AG04450 (cell line): ENCODE data around the gene SLC22A16. TPM values are rescaled to one million over a fixed set of nuclear protein-coding genes. Genes with fewer than 3 reads are reported as not detected.

Experiments
- CTCF ChIA-PET: fragments of 300-600, 350-600 bp; formaldehyde crosslinking; extraction: SDS; loops from one replicate; lab custom pipeline; 2022; ENCODE audit warnings: antibody characterized with exemption, inconsistent platforms; lab: Charles Lee
- POLR2A ChIA-PET: fragments of 350-600 bp; formaldehyde crosslinking; extraction: SDS; loops from one replicate; lab custom pipeline; 2021; ENCODE audit warnings: antibody characterized with exemption, inconsistent platforms; lab: Yijun Ruan, JAX
- DNase-seq: peaks from one replicate; pipeline ENCODE4 v3.0.0-alpha.2; 2011; ENCODE audit warnings: low read depth, low spot score
- H3K27ac ChIP-seq: one replicate; pipeline ENCODE4 v1.5.1; 2012; ENCODE audit warnings: low read depth, low read length, control low read depth
- H3K27me3 ChIP-seq: one replicate; pipeline ENCODE4 v1.6.0; 2012; ENCODE audit warnings: low read length; ENCODE audit not compliant: control insufficient read depth, insufficient read depth
- H3K4me3 ChIP-seq: 2 replicates; pipeline ENCODE4 v1.5.1; 2011; ENCODE audit warnings: mild to moderate bottlenecking, low read depth, low read length, control low read depth
- H3K9me3 ChIP-seq: 2 replicates; pipeline ENCODE4 v1.5.1; 2012; ENCODE audit warnings: low read length; ENCODE audit not compliant: control insufficient read depth, insufficient read depth
- CTCF ChIP-seq: IDR thresholded peaks from 2 replicates; pipeline ENCODE4 v1.5.1; 2011; ENCODE audit warnings: low read depth, low read length, control low read depth, inconsistent platforms
- polyA plus RNA-seq: library from polyadenylated mRNA; depleted of rRNA; stranded (reverse); fragments of >200 nt; gene quantifications from 2 replicates; pipeline ENCODE4 v1.2.3, GENCODE V29; 2011

The SLC22A16 gene
- polyA plus RNA-seq, 1 experiment: 0.12 TPM

DNA sequence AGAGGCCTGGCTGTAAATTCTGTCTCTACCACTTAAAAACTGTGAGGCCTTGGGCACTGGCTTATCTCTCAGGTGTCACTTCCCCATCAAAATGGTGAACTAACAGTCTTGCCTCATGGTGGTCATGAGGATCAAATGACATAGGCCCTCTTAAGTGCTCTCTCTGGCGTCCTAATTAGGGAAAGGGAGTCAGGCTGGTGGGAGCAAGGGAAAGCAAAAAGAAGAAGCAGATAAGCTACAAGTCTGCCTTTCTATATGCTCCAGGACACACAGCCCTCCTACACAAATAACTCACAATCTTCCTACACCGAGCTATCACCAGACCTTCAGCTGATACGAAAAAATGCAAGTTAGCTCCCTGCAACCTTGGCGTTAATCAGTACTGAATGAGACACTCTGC, 19.5 kb upstream of the SLC22A16 start:
- Histone ChIP-seq H3K4me3 (no peak overlapping the region), H3K9me3 (no peaks in the 10 kb centered on the region; the same call in 1 of the 2 replicates), H3K27ac (no peak overlapping the region), H3K27me3 (peaks cover 8% of the 10 kb centered on the region)
- POLR2A ChIA-PET: no interaction called here
- CTCF ChIA-PET: no interaction called here
- DNase-seq: no peak
- no peak for TF ChIP-seq CTCF

- Histone ChIP-seq H3K27me3 (peaks cover 2% of the 10 kb centered on the region), H3K9me3 (no peaks in the 10 kb centered on the region), H3K27ac (no peak overlapping the region), H3K4me3 (no peak overlapping the region)
- no peak for TF ChIP-seq CTCF
- ChIA-PET POLR2A (no interaction called here), CTCF (no interaction called here)
- DNase-seq: no peak
Measured at GRCh38 chr6:110493253-110493800, 16.9 kb upstream of the SLC22A16 start.

DNA sequence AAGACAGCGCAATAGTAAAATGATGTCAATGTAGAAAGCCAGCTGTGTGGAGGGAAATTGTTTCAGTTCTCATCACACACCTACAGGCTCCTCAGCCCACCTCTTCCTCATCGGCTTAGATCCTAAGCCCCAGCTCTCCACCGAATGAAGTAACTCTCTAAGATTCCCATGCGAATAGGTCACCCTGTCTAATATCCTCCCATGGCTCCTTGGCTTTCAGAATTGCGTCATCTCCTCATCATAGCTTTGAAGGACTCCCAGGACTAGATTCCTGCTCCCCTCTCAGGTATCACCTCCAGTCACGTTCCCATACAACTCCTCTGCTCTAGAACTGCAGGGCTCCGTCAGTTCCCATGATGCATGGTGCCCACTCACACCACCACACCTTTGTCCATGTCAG, 16.2 kb upstream of the SLC22A16 start:
- TF ChIP-seq CTCF: no peak
- no peak for DNase-seq
- Histone ChIP-seq H3K9me3 (no peaks in the 10 kb centered on the region), H3K27me3 (peaks cover 2% of the 10 kb centered on the region), H3K27ac (no peak overlapping the region), H3K4me3 (no peak overlapping the region)
- ChIA-PET CTCF (no interaction called here), POLR2A (interaction anchor here (1.3 kb wide), 1 partner anchor 382 kb away, joined by 4 read pairs; the partner anchor contains the start of gene AMD1)

DNA sequence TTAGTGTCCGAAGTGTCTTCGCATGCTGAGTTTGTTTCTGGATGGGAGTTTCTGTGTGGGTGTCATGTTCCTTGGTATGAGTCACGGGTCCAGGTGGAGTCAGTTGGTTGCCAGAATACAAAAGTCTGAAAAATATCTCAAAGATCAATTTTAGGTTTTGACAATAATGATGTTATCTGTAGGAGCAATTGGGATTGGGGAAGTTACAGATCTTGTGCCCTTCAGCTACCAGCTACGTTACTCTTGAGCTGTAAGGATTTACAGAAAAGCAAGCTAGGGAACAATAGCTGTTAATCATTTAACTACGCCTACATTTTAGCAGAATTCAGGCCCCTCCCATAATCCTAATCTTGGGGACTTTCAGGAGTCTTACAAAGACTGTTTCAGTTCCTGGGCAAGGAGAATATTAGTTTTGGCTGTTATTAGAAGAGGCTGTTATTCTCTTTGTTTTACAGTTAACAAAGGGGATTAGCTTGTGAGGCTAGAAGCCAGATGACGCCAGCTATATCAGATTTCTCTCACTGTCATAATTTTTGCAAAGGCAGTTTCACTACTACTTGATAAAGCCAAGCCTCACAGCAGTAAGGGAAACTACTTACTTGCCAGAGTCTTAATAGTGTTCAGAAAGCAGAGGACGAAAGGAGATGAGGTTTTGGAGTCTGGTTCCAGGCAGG, 15.4 kb upstream of the SLC22A16 start:
- CTCF ChIA-PET: no interaction called here

More for the DNA sequence above, 15.4 kb upstream of the SLC22A16 start:
- no peaks in the 10 kb centered on the region for H3K9me3 ChIP-seq
- POLR2A ChIA-PET: interaction anchor here (1.3 kb wide), 1 partner anchor 383 kb away, joined by 4 read pairs; the partner anchor contains the start of gene AMD1
- no peak for DNase-seq
- H3K27me3 ChIP-seq: peaks cover 2% of the 10 kb centered on the region
- TF ChIP-seq CTCF: no peak
- peak overlapping the region; percentile 39 for H3K27ac ChIP-seq
- H3K4me3 ChIP-seq: no peak overlapping the region
